H1 (cell line): ENCODE data around the gene ZDHHC8. TPM values are rescaled to one million over a fixed set of nuclear protein-coding genes. Genes with fewer than 3 reads are reported as not detected.

Source experiments
- CTCF ChIA-PET: fragments of 300-600 bp; sonication (Branson Sonifier 250); formaldehyde crosslinking; loops from one replicate; lab custom pipeline; 2021; ENCODE audit not compliant: partially characterized antibody; lab: Charles Lee
- POLR2A ChIA-PET: fragments of 300-600 bp; sonication (Branson Sonifier 250); formaldehyde crosslinking; loops from one replicate; lab custom pipeline; 2021; ENCODE audit warnings: inconsistent platforms; ENCODE audit not compliant: partially characterized antibody; lab: Charles Lee
- DNase-seq, 2 experiments: peaks; one replicate each; pipeline versions ENCODE4 v3.0.0 to v3.0.0-alpha.2; 2010 to 2022; ENCODE audit warnings: low spot score in 2 of 2, low read depth in 1 of 2, mixed read lengths in 1 of 2
- FAIRE-seq: peaks from 2 replicates; lab custom pipeline; 2011; peaks lifted over from hg19 to GRCh38; lab: Jason Lieb, UNC
- H2AFZ ChIP-seq: 2 replicates; pipeline ENCODE4 v1.8.1; 2012; ENCODE audit warnings: low read length, inconsistent platforms
- H2AK5ac ChIP-seq: 2 replicates; pipeline ENCODE4 v1.6.1; 2013; ENCODE audit warnings: low read depth, low read length
- H2BK120ac ChIP-seq: replicated peaks from 2 replicates; pipeline ENCODE3; 2013; ENCODE audit warnings: low read depth, low read length, inconsistent platforms
- H2BK12ac ChIP-seq: 2 replicates; pipeline ENCODE4 v1.6.1; 2013; ENCODE audit warnings: low read depth, low read length
- H2BK15ac ChIP-seq: 2 replicates; pipeline ENCODE4 v1.6.1; 2013; ENCODE audit warnings: low read length
- H2BK20ac ChIP-seq: 2 replicates; pipeline ENCODE4 v1.6.1; 2013; ENCODE audit warnings: low read length
- H2BK5ac ChIP-seq: 2 replicates; pipeline ENCODE4 v1.6.1; 2013; ENCODE audit warnings: low read depth, low read length
- H3K14ac ChIP-seq: 2 replicates; pipeline ENCODE4 v1.6.1; 2013; ENCODE audit warnings: inconsistent platforms; ENCODE audit not compliant: insufficient read length
- H3K18ac ChIP-seq: 2 replicates; pipeline ENCODE4 v1.6.1; 2013; ENCODE audit warnings: low read length; ENCODE audit errors: extremely low read depth
- H3K23ac ChIP-seq: 2 replicates; pipeline ENCODE4 v1.6.1; 2013; ENCODE audit warnings: inconsistent platforms; ENCODE audit not compliant: insufficient read length
- H3K23me2 ChIP-seq: 2 replicates; pipeline ENCODE4 v1.6.1; 2013; ENCODE audit warnings: low read depth, low read length
- H3K27ac ChIP-seq: 2 replicates; pipeline ENCODE4 v1.6.1; 2011; ENCODE audit warnings: low read depth, low read length, inconsistent platforms
- H3K27me3 ChIP-seq, 4 experiments: replicated peaks in 1 of 4; 1 replicate in 1 of 4; 2 replicates in 3 of 4; pipeline versions ENCODE4 v1.6.1 to v1.8.1; 2011 to 2013; ENCODE audit warnings: low read length in 3 of 4, mild to moderate bottlenecking in 3 of 4, inconsistent platforms in 2 of 4, mixed read lengths in 2 of 4, moderate library complexity in 1 of 4; ENCODE audit not compliant: control insufficient read depth in 3 of 4, insufficient read depth in 3 of 4; ENCODE audit errors: extremely low read depth in 1 of 4
- H3K36me3 ChIP-seq, 4 experiments: 2 replicates each; pipeline versions ENCODE4 v1.6.1 to v1.8.1; 2011 to 2013; ENCODE audit warnings: mild to moderate bottlenecking in 4 of 4, low read length in 3 of 4, moderate library complexity in 2 of 4, control low read depth in 1 of 4, inconsistent platforms in 1 of 4; ENCODE audit not compliant: insufficient read depth in 4 of 4, control insufficient read depth in 2 of 4
- H3K4ac ChIP-seq: replicated peaks from 2 replicates; pipeline ENCODE3; 2013; ENCODE audit warnings: low read length, low read depth, mixed read lengths, inconsistent platforms; ENCODE audit not compliant: insufficient read length
- H3K4me1 ChIP-seq, 4 experiments: replicated peaks in 1 of 4; 1 replicate in 1 of 4; 2 replicates in 3 of 4; pipeline versions ENCODE4 v1.6.1 to v1.8.1; 2011 to 2013; ENCODE audit warnings: low read length in 3 of 4, inconsistent platforms in 2 of 4, mixed read lengths in 1 of 4; ENCODE audit not compliant: insufficient read depth in 4 of 4, control insufficient read depth in 3 of 4
- H3K4me2 ChIP-seq, 2 experiments: 2 replicates each; pipeline versions ENCODE4 v1.6.1 to v1.8.1; 2011 to 2013; ENCODE audit warnings: low read depth in 2 of 2, low read length in 2 of 2, control low read depth in 1 of 2, inconsistent platforms in 1 of 2, mild to moderate bottlenecking in 1 of 2; ENCODE audit not compliant: insufficient read depth in 1 of 2
- H3K4me3 ChIP-seq, 4 experiments: fragments of 200-600, 300-600 bp in 1 of 4; sonication (generic), shearing (Covaris generic), sonication (Bioruptor Twin) in 1 of 4; 2 replicates each; pipeline versions ENCODE4 v1.5.1 to v1.8.1; 2011 to 2016; ENCODE audit warnings: low read length in 4 of 4, low read depth in 3 of 4, control low read depth in 2 of 4, inconsistent platforms in 2 of 4, mild to moderate bottlenecking in 2 of 4, mixed read lengths in 1 of 4, moderate library complexity in 1 of 4; ENCODE audit not compliant: insufficient read depth in 2 of 4; ENCODE audit errors: extremely low read depth in 1 of 4
- H3K56ac ChIP-seq: replicated peaks from 2 replicates; pipeline ENCODE3; 2013; ENCODE audit warnings: low read depth, mild to moderate bottlenecking, mixed read lengths, low read length, inconsistent platforms; ENCODE audit not compliant: insufficient read length
- H3K79me1 ChIP-seq: 2 replicates; pipeline ENCODE4 v1.6.1; 2013; ENCODE audit warnings: low read depth, low read length, control low read depth
- H3K79me2 ChIP-seq, 2 experiments: 2 replicates each; pipeline versions ENCODE4 v1.6.1 to v1.8.1; 2012 to 2013; ENCODE audit warnings: low read length in 2 of 2, mild to moderate bottlenecking in 2 of 2, inconsistent platforms in 1 of 2; ENCODE audit not compliant: insufficient read depth in 2 of 2, control insufficient read depth in 1 of 2
- H3K9ac ChIP-seq, 4 experiments: replicated peaks in 1 of 4; 1 replicate in 1 of 4; 2 replicates in 3 of 4; pipeline versions ENCODE4 v1.6.1 to v1.8.1; 2011 to 2013; ENCODE audit warnings: low read depth in 3 of 4, low read length in 3 of 4, control low read depth in 2 of 4, mild to moderate bottlenecking in 2 of 4, moderate library complexity in 2 of 4, inconsistent platforms in 1 of 4; ENCODE audit errors: extremely low read depth in 1 of 4
- H3K9me3 ChIP-seq, 2 experiments: 2 replicates each; pipeline versions ENCODE4 v1.6.1 to v1.8.1; 2012 to 2013; ENCODE audit warnings: mild to moderate bottlenecking in 2 of 2, moderate library complexity in 2 of 2, control low read depth in 1 of 2, inconsistent platforms in 1 of 2, low read depth in 1 of 2, low read length in 1 of 2, mixed read lengths in 1 of 2; ENCODE audit not compliant: insufficient read depth in 2 of 2
- H4K20me1 ChIP-seq, 2 experiments: replicated peaks in 1 of 2; 2 replicates each; pipeline versions ENCODE3 to v1.8.1; 2011 to 2013; ENCODE audit warnings: inconsistent platforms in 2 of 2, low read length in 2 of 2, mild to moderate bottlenecking in 1 of 2; ENCODE audit not compliant: insufficient read depth in 2 of 2, control insufficient read depth in 1 of 2
- H4K5ac ChIP-seq: 2 replicates; pipeline ENCODE4 v1.6.1; 2013; ENCODE audit warnings: low read length, low read depth, mixed read lengths, inconsistent platforms; ENCODE audit not compliant: insufficient read length
- H4K8ac ChIP-seq: 2 replicates; pipeline ENCODE4 v1.8.0; 2013; ENCODE audit warnings: mild to moderate bottlenecking, moderate library complexity, low read length, inconsistent platforms; ENCODE audit not compliant: insufficient read depth; ENCODE audit errors: extremely low read depth
- H4K91ac ChIP-seq: replicated peaks from 2 replicates; pipeline ENCODE3; 2013; ENCODE audit warnings: low read length, mixed read lengths, inconsistent platforms; ENCODE audit not compliant: insufficient read length
- CREB1 ChIP-seq: IDR thresholded peaks from 2 replicates; pipeline ENCODE4 v1.6.1; 2012; ENCODE audit warnings: inconsistent platforms
- CTBP2 ChIP-seq: IDR thresholded peaks from 2 replicates; pipeline ENCODE4 v1.7.0; 2011; ENCODE audit warnings: borderline replicate concordance, mild to moderate bottlenecking, moderate library complexity, mixed read lengths, low read length; ENCODE audit not compliant: insufficient read depth, insufficient read length
- E2F6 ChIP-seq: IDR thresholded peaks from 2 replicates; pipeline ENCODE4 v1.6.1; 2012; ENCODE audit warnings: inconsistent platforms
- EZH2 ChIP-seq: fragments of 200-600 bp; sonication (generic); IDR thresholded peaks from 2 replicates; pipeline ENCODE4 v1.7.1; 2012; ENCODE audit warnings: low read depth, mild to moderate bottlenecking, moderate library complexity, low read length, inconsistent platforms; ENCODE audit not compliant: severe bottlenecking
- WGBS, 2 experiments: shearing (Covaris generic) in 1 of 2; methylation state at CpG; one replicate each; pipeline versions ENCODE4 v1.1.6 to v1.1.7; 2013 to 2015; ENCODE audit warnings: low lambda C conversion rate in 2 of 2, mixed read lengths in 2 of 2, inconsistent platforms in 1 of 2, low coverage in 1 of 2, missing lambda C conversion rate in 1 of 2; ENCODE audit not compliant: insufficient replicate concordance in 2 of 2, insufficient coverage in 1 of 2, insufficient read length in 1 of 2; ENCODE audit errors: extremely low coverage in 1 of 2, missing lambda C conversion rate in 1 of 2; 5-methylcytosine and 5-hydroxymethylcytosine counted together
- polyA plus RNA-seq, 7 experiments: library from polyadenylated mRNA; depleted of rRNA in 3 of 7; stranded (reverse) in 5 of 7; unstranded in 2 of 7; fragments of >200 nt in 5 of 7; fragments of 200-250 nt in 2 of 7; gene quantifications; 1 replicate in 5 of 7; 2 replicates in 1 of 7; 4 replicates in 1 of 7; pipeline versions ENCODE4 v1.2.1 to v1.2.3, GENCODE V29; 2011 to 2013; ENCODE audit warnings: missing spikeins in 2 of 7, mixed read lengths in 2 of 7
- total RNA-seq: library from RNA; stranded (reverse); fragmentation: NEBNext Ultra II Directional; extraction: Animal tissue kit (Norgen Biotek cat#: 25700); gene quantifications from 2 replicates; pipeline ENCODE4 v1.2.1, GENCODE V29; 2021

ZDHHC8 gene
- total and polyA plus RNA-seq, 2 of the 8 experiments (the other 6 are each of a cell fraction or from before 2014, with no cell fraction given): 18.6 to 65.6 TPM

- Histone ChIP-seq H3K27me3 (no peaks in the 10 kb centered on the region), H4K91ac (no peak overlapping the region), H3K23me2 (no peaks in the 10 kb centered on the region), H3K23ac (no peak overlapping the region), H3K36me3 (peaks cover 48 to 99% (median 80%) of the 10 kb centered on the region in 4 experiments), H2BK15ac (no peak overlapping the region), H3K9ac (no peak overlapping the region), H4K20me1 (peaks cover 15 to 28% of the 10 kb centered on the region in 2 experiments), H3K56ac (no peak overlapping the region), H4K8ac (no peak overlapping the region; the same call in 1 of the 2 replicates), H3K79me1 (peaks cover 9% of the 10 kb centered on the region), H3K79me2 (peaks cover 0 to 28% of the 10 kb centered on the region in 2 experiments; a peak in 2 of 4 replicates), H3K27ac (no peak overlapping the region), H4K5ac (no peak overlapping the region), H3K9me3 (no peaks in the 10 kb centered on the region; a peak in 1 of 4 replicates), H3K4me1 (no peaks in the 10 kb centered on the region), H2BK5ac (no peak overlapping the region), H3K4me2 (no peak overlapping the region), H2BK20ac (no peak overlapping the region), H2AK5ac (no peak overlapping the region), H3K4me3 (no peak overlapping the region), H3K18ac (no peak overlapping the region), H3K4ac (no peak overlapping the region), H2AFZ (no peak overlapping the region), H3K14ac (no peak overlapping the region), H2BK12ac (no peak overlapping the region), H2BK120ac (no peak overlapping the region)
- DNase-seq (no peak), FAIRE-seq (no peak)
- ChIA-PET POLR2A (interaction anchor here (0.5 to 29.4 kb wide), 6 partner anchors 10 to 316 kb away, joined by 3 to 598 read pairs (median 4); partner anchors contain the start of genes RANBP1 and TRMT2A), CTCF (interaction anchor here (1.0 to 2.8 kb wide), 8 partner anchors 11 to 144 kb away, joined by 3 to 16 read pairs (median 5); partner anchors contain the start of gene RANBP1)
- TF ChIP-seq CREB1 (no peak), E2F6 (no peak), CTBP2 (no peak), EZH2 (no peak)
- WGBS, 2 experiments: 88% methylated on average over 14 of the region's 15 CpGs; no CpG with 5 or more reads in 1 of the 2 experiments
Observed at GRCh38 chr22:20094197-20094807, 37.3 kb upstream of the ZDHHC8 start.
